Measurements from ENCODE around the gene SLC26A6.

- TF ChIP-seq, protein P1, sequence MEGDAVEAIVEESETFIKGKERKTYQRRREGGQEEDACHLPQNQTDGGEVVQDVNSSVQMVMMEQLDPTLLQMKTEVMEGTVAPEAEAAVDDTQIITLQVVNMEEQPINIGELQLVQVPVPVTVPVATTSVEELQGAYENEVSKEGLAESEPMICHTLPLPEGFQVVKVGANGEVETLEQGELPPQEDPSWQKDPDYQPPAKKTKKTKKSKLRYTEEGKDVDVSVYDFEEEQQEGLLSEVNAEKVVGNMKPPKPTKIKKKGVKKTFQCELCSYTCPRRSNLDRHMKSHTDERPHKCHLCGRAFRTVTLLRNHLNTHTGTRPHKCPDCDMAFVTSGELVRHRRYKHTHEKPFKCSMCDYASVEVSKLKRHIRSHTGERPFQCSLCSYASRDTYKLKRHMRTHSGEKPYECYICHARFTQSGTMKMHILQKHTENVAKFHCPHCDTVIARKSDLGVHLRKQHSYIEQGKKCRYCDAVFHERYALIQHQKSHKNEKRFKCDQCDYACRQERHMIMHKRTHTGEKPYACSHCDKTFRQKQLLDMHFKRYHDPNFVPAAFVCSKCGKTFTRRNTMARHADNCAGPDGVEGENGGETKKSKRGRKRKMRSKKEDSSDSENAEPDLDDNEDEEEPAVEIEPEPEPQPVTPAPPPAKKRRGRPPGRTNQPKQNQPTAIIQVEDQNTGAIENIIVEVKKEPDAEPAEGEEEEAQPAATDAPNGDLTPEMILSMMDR (IDR thresholded peaks at IDR 0.05): peak in 1 of 2 donors; percentile 9
- TF ChIP-seq EP300 (IDR thresholded peaks at IDR 0.05): no peak
- TF ChIP-seq POLR2A (IDR thresholded peaks at IDR 0.05): no peak
These were observed 29.0 kb upstream of the SLC26A6 start for GRCh38 chr3:48664313-48664644.
